ENCODE data around the gene EGLN3.

Gene EGLN3

DNA sequence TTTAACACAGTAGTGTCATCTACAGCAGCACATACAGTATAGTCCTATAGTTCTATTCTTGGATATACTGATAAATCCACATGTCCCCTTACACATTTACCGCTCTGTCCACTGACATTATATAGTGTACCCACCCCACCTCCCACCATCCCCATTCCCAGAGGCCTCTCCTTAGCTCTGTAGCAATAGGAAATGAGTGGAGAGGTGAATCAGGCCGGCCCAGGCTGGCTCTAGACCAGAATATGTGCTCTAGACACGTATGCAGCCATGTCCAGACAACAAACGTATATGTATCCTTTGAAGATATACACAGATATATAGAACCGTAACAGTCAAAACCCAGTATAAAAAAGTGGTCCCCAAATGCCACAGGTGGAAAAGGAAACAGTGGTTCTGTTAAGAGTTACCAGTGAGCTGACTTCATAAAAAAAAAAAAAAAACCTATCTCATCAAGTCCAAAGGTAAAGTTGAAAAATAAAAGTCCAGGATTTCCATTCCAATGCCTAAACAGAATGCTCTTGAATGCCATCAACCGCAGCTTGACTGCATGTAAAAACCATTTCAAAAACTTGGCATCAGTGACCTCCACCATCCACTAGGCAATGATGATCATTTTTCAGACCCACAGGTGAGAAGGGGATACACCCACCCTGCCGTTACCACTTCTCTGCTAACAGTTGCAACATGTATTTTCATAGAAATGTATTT lies 16.7 kb downstream of the EGLN3 start:
- Histone ChIP-seq H3F3A (ENCODE audit: low read depth) (no peaks in the 10 kb centered on the region), H3K9ac (ENCODE audit: low read depth, low read length, poor library complexity, severe bottlenecking) (no peak overlapping the region), H3K36me3 (ENCODE audit: insufficient read depth, low read length) (no peaks in the 10 kb centered on the region), H3K9me3 (ENCODE audit: insufficient read depth, low read depth, low read length) (no peaks in the 10 kb centered on the region), H3K4me2 (ENCODE audit: low read depth, low read length, poor library complexity, severe bottlenecking) (no peak overlapping the region), H3K4me3 (ENCODE audit: low read length, poor library complexity, severe bottlenecking) (no peak overlapping the region), H4K20me1 (ENCODE audit: insufficient read depth, low read length, poor library complexity, severe bottlenecking) (no peaks in the 10 kb centered on the region), H3K9me2 (replicated peaks; ENCODE audit: low read depth, low read length) (no peaks in the 10 kb centered on the region), H3K27me3 (ENCODE audit: insufficient read depth, low read length, poor library complexity, severe bottlenecking) (no peaks in the 10 kb centered on the region), H2AFZ (ENCODE audit: low read length) (no peak overlapping the region), H3K4me1 (ENCODE audit: insufficient read depth, low read length, poor library complexity, severe bottlenecking) (no peaks in the 10 kb centered on the region), H3K79me2 (ENCODE audit: insufficient read depth, low read length) (no peaks in the 10 kb centered on the region)
- TF ChIP-seq CTCF (conservative IDR thresholded peaks at IDR 0.05; ENCODE audit: low read length), result no peak

GRCh38 chr14:33933386-33933933 lies 17.4 kb downstream of the EGLN3 start:
- no peak for TF ChIP-seq CTCF (conservative IDR thresholded peaks at IDR 0.05; ENCODE audit: low read length)
- no peak for TF ChIP-seq EZH2phosphoT487 (IDR thresholded peaks at IDR 0.05; ENCODE audit: borderline replicate concordance)
- Histone ChIP-seq H2AFZ (ENCODE audit: low read length) (no peak overlapping the region), H3K27me3 (ENCODE audit: insufficient read depth, low read length, poor library complexity, severe bottlenecking) (no peaks in the 10 kb centered on the region), H3K4me2 (ENCODE audit: low read depth, low read length, poor library complexity, severe bottlenecking) (no peak overlapping the region), H4K20me1 (ENCODE audit: insufficient read depth, low read length, poor library complexity, severe bottlenecking) (no peaks in the 10 kb centered on the region), H3K36me3 (ENCODE audit: insufficient read depth, low read length) (no peaks in the 10 kb centered on the region), H3K4me3 (ENCODE audit: low read length, poor library complexity, severe bottlenecking) (no peak overlapping the region), H3K9me2 (replicated peaks; ENCODE audit: low read depth, low read length) (no peaks in the 10 kb centered on the region), H3K79me2 (ENCODE audit: insufficient read depth, low read length) (no peaks in the 10 kb centered on the region), H3K9ac (ENCODE audit: low read depth, low read length, poor library complexity, severe bottlenecking) (no peak overlapping the region), H3F3A (ENCODE audit: low read depth) (no peaks in the 10 kb centered on the region), H3K9me3 (ENCODE audit: insufficient read depth, low read depth, low read length) (no peaks in the 10 kb centered on the region), H3K4me1 (ENCODE audit: insufficient read depth, low read length, poor library complexity, severe bottlenecking) (no peaks in the 10 kb centered on the region)

DNA sequence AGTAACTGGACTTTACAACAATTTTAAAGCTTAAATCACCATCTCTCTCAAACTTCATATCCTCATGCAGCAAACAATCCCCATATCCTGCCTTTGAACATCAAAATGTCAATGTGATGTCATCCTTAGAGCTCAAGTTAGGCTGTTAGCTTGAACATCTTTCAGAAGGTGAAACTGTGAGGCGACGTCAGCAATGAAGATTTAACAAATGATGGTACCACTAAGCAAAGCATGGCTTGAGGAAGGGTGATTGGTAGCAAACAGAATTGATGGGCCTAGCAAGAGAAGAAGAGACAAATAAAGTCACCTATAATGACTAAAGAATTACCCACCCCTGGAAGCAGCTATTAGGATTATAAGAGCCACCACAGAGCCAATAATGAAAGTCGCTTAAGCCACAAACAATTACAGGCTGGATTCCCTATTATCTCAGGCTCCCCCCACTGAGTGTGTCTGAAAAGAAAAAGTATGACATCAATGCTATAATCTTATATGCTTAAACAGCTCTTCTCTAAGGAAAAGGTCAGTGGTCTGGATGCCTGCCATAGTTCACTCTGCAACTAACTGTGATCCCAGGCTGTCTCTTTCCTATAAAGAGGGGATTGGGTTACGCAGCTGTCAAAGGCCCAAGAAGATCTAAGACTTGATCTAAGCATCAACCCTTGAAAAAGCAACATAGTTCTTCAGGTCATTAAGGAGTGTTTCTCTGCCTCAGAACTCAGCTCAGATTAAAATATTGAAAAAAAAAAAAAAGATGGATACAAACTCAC lies 18.1 kb downstream of the EGLN3 start:
- H3K36me3 ChIP-seq (ENCODE audit: insufficient read depth, low read length), result no peaks in the 10 kb centered on the region
- no peaks in the 10 kb centered on the region for H3K27me3 ChIP-seq (ENCODE audit: insufficient read depth, low read length, poor library complexity, severe bottlenecking)
- H3K4me3 ChIP-seq (ENCODE audit: low read length, poor library complexity, severe bottlenecking), result no peak overlapping the region
- H3K79me2 ChIP-seq (ENCODE audit: insufficient read depth, low read length), result no peaks in the 10 kb centered on the region
- H3K4me2 ChIP-seq (ENCODE audit: low read depth, low read length, poor library complexity, severe bottlenecking), result no peak overlapping the region
- no peaks in the 10 kb centered on the region for H3K9me2 ChIP-seq (replicated peaks; ENCODE audit: low read depth, low read length)
- no peak overlapping the region for H2AFZ ChIP-seq (ENCODE audit: low read length)
- no peaks in the 10 kb centered on the region for H3F3A ChIP-seq (ENCODE audit: low read depth)
- H3K4me1 ChIP-seq (ENCODE audit: insufficient read depth, low read length, poor library complexity, severe bottlenecking), result no peaks in the 10 kb centered on the region
- no peak for TF ChIP-seq CTCF (conservative IDR thresholded peaks at IDR 0.05; ENCODE audit: low read length)
- TF ChIP-seq EZH2phosphoT487 (IDR thresholded peaks at IDR 0.05; ENCODE audit: borderline replicate concordance), result no peak
- no peak overlapping the region for H3K9ac ChIP-seq (ENCODE audit: low read depth, low read length, poor library complexity, severe bottlenecking)
- H4K20me1 ChIP-seq (ENCODE audit: insufficient read depth, low read length, poor library complexity, severe bottlenecking), result no peaks in the 10 kb centered on the region
- H3K9me3 ChIP-seq (ENCODE audit: insufficient read depth, low read depth, low read length), result no peaks in the 10 kb centered on the region
